NCI-H1105 treated with DMSO at 0.1 percent for 48 hours (cell line): Measurements from ENCODE around the gene TRMT13.
A peak's percentile ranks its signal among the peaks of the same experiment; 100 is the strongest.

Experiments
- DNase-seq: peaks from one replicate; lab custom pipeline; 2025; lab: John Stamatoyannopoulos, UW

TRMT13 gene

GRCh38 chr1:100132566-100133477 is at the start of gene TRMT13, which contains the start of gene SASS6:
TRMT13 (plus strand) TSS chr1:100133163; CDS start chr1:100133169, 6 bp downstream.
SASS6 (minus strand) TSS chr1:100132930; CDS start chr1:100132814, 116 bp downstream.
- DNase-seq: peak; percentile 99

- no peak for DNase-seq
Measured at GRCh38 chr1:100087396-100087795, 45.6 kb upstream of the TRMT13 start.

GRCh38 chr1:100089082-100089481 is 43.9 kb upstream of the TRMT13 start:
- no peak for DNase-seq

- DNase-seq: no peak
Measured at GRCh38 chr1:100090471-100090870, 42.5 kb upstream of the TRMT13 start.

GRCh38 chr1:100100202-100100601 is 32.8 kb upstream of the TRMT13 start:
- DNase-seq: no peak

GRCh38 chr1:100101564-100101963 is 31.4 kb upstream of the TRMT13 start:
- no peak for DNase-seq

- no peak for DNase-seq
Measured at GRCh38 chr1:100107696-100108095, 25.3 kb upstream of the TRMT13 start.

GRCh38 chr1:100109554-100110066 is 23.4 kb upstream of the TRMT13 start:
- no peak for DNase-seq

- no peak for DNase-seq
Measured at GRCh38 chr1:100115524-100115923, 17.4 kb upstream of the TRMT13 start.

- no peak for DNase-seq
Measured at GRCh38 chr1:100122177-100122576, 10.8 kb upstream of the TRMT13 start.

- DNase-seq: no peak
Measured at GRCh38 chr1:100127226-100127625, 5.7 kb upstream of the TRMT13 start.

GRCh38 chr1:100130552-100131077 is 2.3 kb upstream of the TRMT13 start:
- DNase-seq: no peak

GRCh38 chr1:100131623-100132022 is 1.3 kb upstream of the TRMT13 start:
- no peak for DNase-seq

- no peak for DNase-seq
Measured at GRCh38 chr1:100134872-100135271, 1.9 kb downstream of the TRMT13 start.

- DNase-seq: no peak
Measured at GRCh38 chr1:100137602-100138001, 4.6 kb downstream of the TRMT13 start.

GRCh38 chr1:100141192-100141591 is 8.2 kb downstream of the TRMT13 start:
- DNase-seq: no peak

GRCh38 chr1:100142343-100142742 is 9.4 kb downstream of the TRMT13 start:
- no peak for DNase-seq

- no peak for DNase-seq
Measured at GRCh38 chr1:100145116-100145515, 12.2 kb downstream of the TRMT13 start.

- DNase-seq: no peak
Measured at GRCh38 chr1:100146958-100147357, 14.0 kb downstream of the TRMT13 start.

GRCh38 chr1:100147875-100148274 is 14.9 kb downstream of the TRMT13 start:
- DNase-seq: no peak

- no peak for DNase-seq
Measured at GRCh38 chr1:100151679-100152078, 18.7 kb downstream of the TRMT13 start.

- DNase-seq: no peak
Measured at GRCh38 chr1:100152271-100152670, 19.3 kb downstream of the TRMT13 start.

- no peak for DNase-seq
Measured at GRCh38 chr1:100162881-100163280, 29.9 kb downstream of the TRMT13 start.
